Right lobe of liver (tissue), 4 donors: Measurements from ENCODE around the gene ITPR1.

ENCODE experiments used
- POLR2A ChIP-seq: fragments of 450-650 bp; IDR thresholded peaks from one replicate; pipeline ENCODE4 v1.6.1; 2017; ENCODE audit warnings: antibody characterized with exemption, mild to moderate bottlenecking
- TF ChIP-seq, protein P1 (sequence below), 4 donors: fragments of 200-600 bp in 3 of 4; fragments of 450-650 bp in 1 of 4; IDR thresholded peaks; one replicate each; pipeline versions ENCODE4 v1.5.1 to v1.8.0; 2016 to 2022; ENCODE audit warnings: antibody characterized with exemption in 4 of 4, mild to moderate bottlenecking in 2 of 4
- donor health status: DM: no; HTN: no; CAD: no.
- donor health status: DM: no; HTN: no; CAD: no.
- donor health status: DM: no; HTN: yes; CAD: no.

DNA sequence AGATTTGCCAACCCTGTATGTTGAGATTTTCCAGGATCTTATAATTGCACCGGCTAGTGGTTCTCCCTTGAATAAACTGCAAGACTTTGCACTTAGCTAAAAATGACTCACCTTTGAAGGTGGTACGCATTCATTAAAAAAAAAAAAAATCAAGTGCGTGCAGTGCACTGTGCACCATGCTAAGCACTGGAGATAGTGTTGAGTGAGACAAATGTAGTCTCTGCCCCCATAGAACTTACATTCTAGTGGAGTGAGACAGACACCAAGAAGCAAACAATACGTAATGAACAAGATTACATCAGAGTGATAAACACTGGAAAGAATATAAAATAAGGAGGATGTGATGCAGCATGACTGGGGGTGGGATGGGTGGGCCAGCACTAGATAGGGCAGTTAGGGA is 69.4 kb downstream of the ITPR1 start:
- TF ChIP-seq, protein P1, sequence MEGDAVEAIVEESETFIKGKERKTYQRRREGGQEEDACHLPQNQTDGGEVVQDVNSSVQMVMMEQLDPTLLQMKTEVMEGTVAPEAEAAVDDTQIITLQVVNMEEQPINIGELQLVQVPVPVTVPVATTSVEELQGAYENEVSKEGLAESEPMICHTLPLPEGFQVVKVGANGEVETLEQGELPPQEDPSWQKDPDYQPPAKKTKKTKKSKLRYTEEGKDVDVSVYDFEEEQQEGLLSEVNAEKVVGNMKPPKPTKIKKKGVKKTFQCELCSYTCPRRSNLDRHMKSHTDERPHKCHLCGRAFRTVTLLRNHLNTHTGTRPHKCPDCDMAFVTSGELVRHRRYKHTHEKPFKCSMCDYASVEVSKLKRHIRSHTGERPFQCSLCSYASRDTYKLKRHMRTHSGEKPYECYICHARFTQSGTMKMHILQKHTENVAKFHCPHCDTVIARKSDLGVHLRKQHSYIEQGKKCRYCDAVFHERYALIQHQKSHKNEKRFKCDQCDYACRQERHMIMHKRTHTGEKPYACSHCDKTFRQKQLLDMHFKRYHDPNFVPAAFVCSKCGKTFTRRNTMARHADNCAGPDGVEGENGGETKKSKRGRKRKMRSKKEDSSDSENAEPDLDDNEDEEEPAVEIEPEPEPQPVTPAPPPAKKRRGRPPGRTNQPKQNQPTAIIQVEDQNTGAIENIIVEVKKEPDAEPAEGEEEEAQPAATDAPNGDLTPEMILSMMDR (IDR thresholded peaks at IDR 0.05): no peak
- TF ChIP-seq POLR2A: no peak
